Measurements from ENCODE around the gene CDKL5.

DNA sequence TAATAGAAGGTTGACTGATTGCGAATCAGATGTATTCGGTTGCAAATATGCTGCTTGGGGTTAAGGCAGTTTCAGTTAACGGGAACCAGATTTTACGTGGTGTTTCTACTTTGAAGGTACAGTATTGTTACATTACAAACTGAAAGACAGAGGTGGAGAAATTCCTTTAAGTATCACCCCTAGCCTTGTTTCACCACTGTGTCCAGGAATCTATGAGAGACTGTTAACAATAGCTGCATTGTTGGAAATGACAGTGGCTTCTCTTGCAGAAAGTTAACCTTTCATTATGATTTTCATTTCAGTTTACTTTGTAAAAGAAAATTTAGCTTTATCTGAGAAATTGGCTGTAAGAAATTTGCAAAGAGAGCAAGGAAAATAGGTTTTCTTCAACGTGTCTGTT is 2.6 kb downstream of the CDKL5 start:
- no peak for TF ChIP-seq REST (IDR thresholded peaks at IDR 0.05; ENCODE audit: unreplicated experiment)
- no peak for TF ChIP-seq CTCF (conservative IDR thresholded peaks at IDR 0.05; ENCODE audit: low read depth in 2 of 2)
- no peak for TF ChIP-seq POLR2AphosphoS5 (IDR thresholded peaks at IDR 0.05; ENCODE audit: low read depth)
- no peak for TF ChIP-seq ZNF462 (CRISPR knock-in tag; IDR thresholded peaks at IDR 0.05)
- no peak for TF ChIP-seq EZH2phosphoT487 (IDR thresholded peaks at IDR 0.05; ENCODE audit: unreplicated experiment)
- no peak for TF ChIP-seq ZNF331 (CRISPR knock-in tag; IDR thresholded peaks at IDR 0.05; ENCODE audit: low read depth)
- no peak for TF ChIP-seq EZH2 (IDR thresholded peaks at IDR 0.05; ENCODE audit: low read depth, unreplicated experiment)
- TF ChIP-seq CREB1 (CRISPR knock-in tag; IDR thresholded peaks at IDR 0.05; ENCODE audit: low read depth), result no peak
- TF ChIP-seq NANOG (IDR thresholded peaks at IDR 0.05; ENCODE audit: borderline replicate concordance), result no peak
- TF ChIP-seq JUNB (IDR thresholded peaks at IDR 0.05; ENCODE audit: unreplicated experiment), result no peak
- no peak for TF ChIP-seq ZNF114 (CRISPR knock-in tag; IDR thresholded peaks at IDR 0.05)
- no peak for TF ChIP-seq ETS1 (IDR thresholded peaks at IDR 0.05)

Measured in GM23338 (cell line).